Measurements from ENCODE around the gene C3orf52. TPM values are rescaled to one million over a fixed set of nuclear protein-coding genes. Genes with fewer than 3 reads are reported as not detected.

The C3orf52 gene
- polyA plus RNA-seq, 1 donor from 2014 or later = 0.50 TPM

GRCh38 chr3:112121577-112122547, 35.7 kb downstream of the C3orf52 start:
- Mint-ChIP-seq H3K27ac (peak overlapping the region in 1 of 3 donors; percentile 59), H3K4me3 (peak overlapping the region in 2 of 4 donors; percentile 29), H3K9me3 (no peaks in the 10 kb centered on the region), H3K36me3 (peaks cover 8% of the 10 kb centered on the region), H3K27me3 (no peaks in the 10 kb centered on the region), H3K4me1 (peaks cover 54 to 63% (median 56%) of the 10 kb centered on the region in 3 donors)

- Mint-ChIP-seq H3K27me3 (no peaks in the 10 kb centered on the region), H3K4me3 (no peak overlapping the region), H3K4me1 (peaks cover 52 to 64% (median 55%) of the 10 kb centered on the region in 3 donors), H3K36me3 (peaks cover 8% of the 10 kb centered on the region), H3K27ac (no peak overlapping the region), H3K9me3 (no peaks in the 10 kb centered on the region)
These were observed 36.7 kb downstream of the C3orf52 start for GRCh38 chr3:112122870-112123269.

GRCh38 chr3:112123548-112123947, 37.4 kb downstream of the C3orf52 start:
- H3K9me3 Mint-ChIP-seq = no peaks in the 10 kb centered on the region
- H3K36me3 Mint-ChIP-seq = peaks cover 8% of the 10 kb centered on the region
- peak overlapping the region in 2 of 4 donors; percentile 34 to 41 for H3K4me3 Mint-ChIP-seq
- no peaks in the 10 kb centered on the region for H3K27me3 Mint-ChIP-seq
- no peak overlapping the region for H3K27ac Mint-ChIP-seq
- peaks cover 52 to 64% (median 54%) of the 10 kb centered on the region in 3 donors for H3K4me1 Mint-ChIP-seq

- H3K9me3 Mint-ChIP-seq = no peaks in the 10 kb centered on the region
- H3K4me1 Mint-ChIP-seq = peaks cover 54 to 65% (median 54%) of the 10 kb centered on the region in 3 donors
- H3K4me3 Mint-ChIP-seq = no peak overlapping the region
- peak overlapping the region in 1 of 3 donors; percentile 97 for H3K27ac Mint-ChIP-seq
- H3K27me3 Mint-ChIP-seq = no peaks in the 10 kb centered on the region
- peaks cover 8% of the 10 kb centered on the region for H3K36me3 Mint-ChIP-seq
These were observed 38.9 kb downstream of the C3orf52 start for GRCh38 chr3:112124907-112125607.

GRCh38 chr3:112126511-112126911, 40.3 kb downstream of the C3orf52 start:
- peaks cover 50 to 66% (median 54%) of the 10 kb centered on the region in 3 donors for H3K4me1 Mint-ChIP-seq
- H3K27ac Mint-ChIP-seq = peak overlapping the region in 2 of 3 donors; percentile 8 to 97
- H3K36me3 Mint-ChIP-seq = peaks cover 8% of the 10 kb centered on the region
- H3K9me3 Mint-ChIP-seq = no peaks in the 10 kb centered on the region
- no peaks in the 10 kb centered on the region for H3K27me3 Mint-ChIP-seq
- peak overlapping the region in 1 of 4 donors; percentile 83 for H3K4me3 Mint-ChIP-seq

- Mint-ChIP-seq H3K27ac (peak overlapping the region; percentile 70 to 99 (median 97)), H3K27me3 (no peaks in the 10 kb centered on the region), H3K4me1 (peaks cover 42 to 66% (median 53%) of the 10 kb centered on the region in 3 donors), H3K4me3 (peak overlapping the region; percentile 21 to 77 (median 53)), H3K36me3 (peaks cover 6% of the 10 kb centered on the region), H3K9me3 (no peaks in the 10 kb centered on the region)
These were observed 41.6 kb downstream of the C3orf52 start for GRCh38 chr3:112127522-112128494.

- H3K9me3 Mint-ChIP-seq = no peaks in the 10 kb centered on the region
- H3K36me3 Mint-ChIP-seq = peaks cover 5% of the 10 kb centered on the region
- peaks cover 51 to 77% (median 64%) of the 10 kb centered on the region in 3 donors for H3K4me1 Mint-ChIP-seq
- H3K27me3 Mint-ChIP-seq = no peaks in the 10 kb centered on the region
- peak overlapping the region; percentile 70 to 99 (median 97) for H3K27ac Mint-ChIP-seq
- H3K4me3 Mint-ChIP-seq = peak overlapping the region; percentile 39 to 80 (median 46)
These were observed 42.9 kb downstream of the C3orf52 start for GRCh38 chr3:112128843-112129727.

- no peaks in the 10 kb centered on the region for H3K9me3 Mint-ChIP-seq
- H3K27me3 Mint-ChIP-seq = no peaks in the 10 kb centered on the region
- H3K4me3 Mint-ChIP-seq = peak overlapping the region; percentile 39 to 82 (median 56)
- peak overlapping the region; percentile 70 to 99 (median 97) for H3K27ac Mint-ChIP-seq
- H3K4me1 Mint-ChIP-seq = peaks cover 50 to 82% (median 66%) of the 10 kb centered on the region in 3 donors
- peaks cover under 1% of the 10 kb centered on the region for H3K36me3 Mint-ChIP-seq
These were observed 43.9 kb downstream of the C3orf52 start for GRCh38 chr3:112129925-112130637.

- Mint-ChIP-seq H3K27ac (peak overlapping the region; percentile 70 to 99 (median 97)), H3K36me3 (no peaks in the 10 kb centered on the region), H3K27me3 (no peaks in the 10 kb centered on the region), H3K4me1 (peaks cover 50 to 81% (median 64%) of the 10 kb centered on the region in 3 donors), H3K4me3 (peak overlapping the region; percentile 39 to 82 (median 56)), H3K9me3 (no peaks in the 10 kb centered on the region)
These were observed 44.4 kb downstream of the C3orf52 start for GRCh38 chr3:112130638-112130993.

- no peaks in the 10 kb centered on the region for H3K9me3 Mint-ChIP-seq
- peak overlapping the region in 3 of 4 donors; percentile 39 to 87 (median 72) for H3K4me3 Mint-ChIP-seq
- peaks cover 51 to 85% (median 67%) of the 10 kb centered on the region in 3 donors for H3K4me1 Mint-ChIP-seq
- H3K27me3 Mint-ChIP-seq = no peaks in the 10 kb centered on the region
- no peaks in the 10 kb centered on the region for H3K36me3 Mint-ChIP-seq
- peak overlapping the region; percentile 28 to 97 (median 87) for H3K27ac Mint-ChIP-seq
These were observed 44.9 kb downstream of the C3orf52 start for GRCh38 chr3:112131111-112131510.

- no peaks in the 10 kb centered on the region for H3K27me3 Mint-ChIP-seq
- H3K4me1 Mint-ChIP-seq = peaks cover 59 to 84% (median 69%) of the 10 kb centered on the region in 3 donors
- peak overlapping the region; percentile 90 to 98 (median 95) for H3K4me3 Mint-ChIP-seq
- no peaks in the 10 kb centered on the region for H3K36me3 Mint-ChIP-seq
- H3K27ac Mint-ChIP-seq = peak overlapping the region; percentile 88 to 97 (median 94)
- H3K9me3 Mint-ChIP-seq = no peaks in the 10 kb centered on the region
These were observed 45.9 kb downstream of the C3orf52 start for GRCh38 chr3:112132088-112132487.

- Mint-ChIP-seq H3K36me3 (no peaks in the 10 kb centered on the region), H3K4me1 (peaks cover 59 to 83% (median 69%) of the 10 kb centered on the region in 3 donors), H3K4me3 (peak overlapping the region; percentile 90 to 98 (median 95)), H3K9me3 (no peaks in the 10 kb centered on the region), H3K27ac (peak overlapping the region; percentile 88 to 97 (median 94)), H3K27me3 (no peaks in the 10 kb centered on the region)
These were observed 46.4 kb downstream of the C3orf52 start for GRCh38 chr3:112132554-112132953.

All from IgD-negative memory B cell (primary cell).